HG03575 (cell line): ENCODE results near the gene PTPRN2.

ENCODE experiments used
- ATAC-seq: cut with Tn5 transposase; IDR thresholded peaks from one replicate; pipeline ENCODE4 v1.9.1; 2021; ENCODE audit not compliant: unreplicated experiment, insufficient number of reproducible peaks, low FRiP score; ENCODE audit errors: extremely low read depth

The PTPRN2 gene

GRCh38 chr7:158066085-158066484 is 521.5 kb downstream of the PTPRN2 start:
- no peak for ATAC-seq

- no peak for ATAC-seq
These were observed 522.3 kb downstream of the PTPRN2 start for GRCh38 chr7:158065340-158065739.

- ATAC-seq = no peak
These were observed 523.0 kb downstream of the PTPRN2 start for GRCh38 chr7:158064631-158065030.

- no peak for ATAC-seq
These were observed 523.6 kb downstream of the PTPRN2 start for GRCh38 chr7:158063850-158064610.

- no peak for ATAC-seq
These were observed 525.0 kb downstream of the PTPRN2 start for GRCh38 chr7:158062661-158063060.

GRCh38 chr7:158061884-158062656 is 525.6 kb downstream of the PTPRN2 start:
- no peak for ATAC-seq

GRCh38 chr7:158061026-158061630 is 526.5 kb downstream of the PTPRN2 start:
- no peak for ATAC-seq

GRCh38 chr7:158060216-158060615 is 527.4 kb downstream of the PTPRN2 start:
- ATAC-seq = no peak

GRCh38 chr7:158057446-158057845 is 530.2 kb downstream of the PTPRN2 start:
- no peak for ATAC-seq

GRCh38 chr7:158056761-158057160 is 530.9 kb downstream of the PTPRN2 start:
- no peak for ATAC-seq

- ATAC-seq = no peak
These were observed 531.7 kb downstream of the PTPRN2 start for GRCh38 chr7:158055726-158056510.

- no peak for ATAC-seq
These were observed 533.0 kb downstream of the PTPRN2 start for GRCh38 chr7:158054611-158055010.

GRCh38 chr7:158054081-158054480 is 533.5 kb downstream of the PTPRN2 start:
- no peak for ATAC-seq

GRCh38 chr7:158053183-158053915 is 534.3 kb downstream of the PTPRN2 start:
- ATAC-seq = no peak

GRCh38 chr7:158052381-158053060 is 535.1 kb downstream of the PTPRN2 start:
- ATAC-seq = no peak

GRCh38 chr7:158051776-158052175 is 535.8 kb downstream of the PTPRN2 start:
- ATAC-seq = no peak

GRCh38 chr7:158050978-158051651 is 536.5 kb downstream of the PTPRN2 start:
- ATAC-seq = no peak
